Fibroblast of skin of right biceps (primary cell): ENCODE measurements around the gene CLPSL1.

Experiments
- DNase-seq: peaks from one replicate; pipeline ENCODE4 v3.0.0-alpha.2; 2013

The CLPSL1 gene

DNA sequence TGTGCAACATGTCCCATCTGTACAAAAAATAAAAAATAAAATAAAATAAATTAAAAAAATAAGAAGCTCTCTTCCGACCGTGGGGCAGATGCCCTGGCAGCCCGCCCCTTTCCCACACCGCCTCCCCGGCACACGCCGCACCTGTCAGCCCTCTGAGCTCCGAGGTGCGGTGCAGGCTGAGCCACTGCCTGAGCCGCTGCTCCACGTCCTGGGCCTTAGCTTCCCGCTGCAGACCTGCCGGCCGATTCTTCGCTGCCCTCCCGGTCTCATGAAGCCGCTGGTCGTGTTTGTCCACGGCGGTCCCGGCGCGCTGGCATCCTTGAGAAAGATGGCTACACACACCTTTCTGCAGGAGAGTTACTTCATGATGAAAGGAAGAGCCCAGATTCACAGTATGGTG lies 15.1 kb upstream of the CLPSL1 start:
- no peak for DNase-seq

DNA sequence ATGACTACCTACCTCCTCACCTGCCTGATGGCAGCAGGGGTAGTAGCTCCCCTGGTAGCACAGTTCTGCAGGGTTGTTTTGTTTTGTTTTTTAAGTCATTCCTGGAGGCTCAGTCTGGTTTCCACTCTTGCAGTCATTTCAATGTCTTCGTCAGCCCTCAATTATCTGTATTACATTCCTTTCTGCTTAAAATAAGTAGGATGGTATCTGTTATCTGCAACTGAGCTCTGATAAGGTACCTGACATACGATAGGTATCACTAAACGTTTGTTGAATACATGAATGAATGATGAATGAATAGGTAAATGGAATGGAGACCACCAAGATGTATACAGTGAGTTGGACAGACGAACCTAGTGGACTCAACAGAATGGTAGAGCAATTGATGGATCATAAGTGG lies 11.6 kb upstream of the CLPSL1 start:
- no peak for DNase-seq

DNA sequence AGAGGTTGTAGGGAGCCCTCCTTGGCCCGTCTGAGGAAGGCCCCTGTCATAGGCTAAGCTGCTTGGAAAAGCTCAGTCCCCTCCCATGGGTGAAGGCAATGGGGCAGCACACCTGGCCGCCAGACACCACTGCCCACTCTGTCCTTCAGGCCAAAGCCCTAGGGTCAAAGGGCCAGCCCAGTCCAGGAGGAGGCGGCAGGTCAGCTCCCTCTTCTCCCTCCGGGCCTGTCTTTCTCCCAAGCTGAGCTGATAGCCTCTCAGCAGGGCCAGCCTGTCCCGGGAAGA lies 9.5 kb upstream of the CLPSL1 start:
- no peak for DNase-seq

- no peak for DNase-seq
Measured at GRCh38 chr6:35774116-35774794, 6.6 kb upstream of the CLPSL1 start.

DNA sequence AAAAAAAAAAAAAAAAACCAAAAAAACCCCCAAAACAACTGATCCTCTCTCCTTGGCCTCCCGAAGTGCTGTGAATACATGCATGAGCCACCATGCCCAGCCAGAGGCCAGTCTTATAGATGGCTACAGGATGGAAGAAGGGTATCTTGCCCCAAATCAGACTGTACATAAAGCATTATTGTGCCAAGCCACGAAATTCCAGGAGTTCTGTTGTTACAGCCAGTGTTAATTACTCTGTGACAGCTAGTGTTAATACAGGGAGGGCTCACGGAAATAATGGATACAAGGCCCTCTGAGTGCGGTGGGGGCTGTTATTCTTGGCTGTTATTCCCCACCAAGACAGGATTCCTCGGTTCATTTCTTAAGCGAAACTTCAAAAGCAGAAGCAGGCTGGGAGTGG lies 5.8 kb upstream of the CLPSL1 start:
- DNase-seq = no peak

- DNase-seq = no peak
Measured at GRCh38 chr6:35776364-35777215, 4.2 kb upstream of the CLPSL1 start, which contains the start of gene CLPSL2. TSS of gene CLPSL2 (plus strand) at chr6:35776598. CDS start at chr6:35776619, 21 bp downstream.

GRCh38 chr6:35777356-35778102 lies 3.3 kb upstream of the CLPSL1 start:
- no peak for DNase-seq

DNA sequence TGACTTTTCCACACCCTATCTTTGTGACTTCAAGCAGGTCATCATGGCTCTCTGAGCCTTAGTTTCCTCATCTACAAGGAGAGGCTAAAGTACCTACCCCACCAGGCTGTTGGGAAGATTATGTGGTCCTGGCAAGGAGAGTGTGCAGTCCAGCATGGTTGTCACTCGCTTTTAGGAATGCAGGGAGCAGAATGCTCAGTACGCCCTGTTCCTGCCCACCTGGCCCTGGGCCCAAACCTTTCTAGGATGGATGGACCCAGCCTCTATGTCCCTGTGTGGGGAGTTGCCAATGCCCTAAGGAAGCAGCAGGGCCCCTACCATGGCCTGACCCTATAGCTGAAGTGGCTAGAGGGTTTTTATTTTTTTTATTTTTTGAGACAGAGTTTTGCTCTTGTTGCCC lies 2.4 kb upstream of the CLPSL1 start:
- no peak for DNase-seq

GRCh38 chr6:35781290-35781689 lies 471 bp downstream of the CLPSL1 start:
- no peak for DNase-seq

- DNase-seq = no peak
Measured at GRCh38 chr6:35782424-35782823, 1.6 kb downstream of the CLPSL1 start.

DNA sequence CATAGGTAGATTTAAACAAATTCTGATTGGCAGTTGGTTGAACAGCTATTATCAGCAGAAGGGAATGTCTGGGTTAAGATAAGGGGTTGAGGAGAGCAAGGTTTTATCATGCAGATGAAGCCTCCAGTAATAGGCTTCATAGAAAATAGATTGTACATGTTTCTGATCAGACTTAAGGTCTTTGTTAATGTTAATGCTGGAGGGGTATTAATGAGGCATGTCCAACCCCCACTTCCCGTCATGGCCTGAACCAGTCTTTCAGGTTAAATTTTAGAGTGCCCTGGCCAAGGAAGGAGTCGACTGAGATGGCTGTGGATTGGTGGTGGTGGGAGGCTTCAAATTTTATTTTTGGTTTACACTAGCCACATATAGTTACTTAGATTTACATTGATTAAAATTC lies 3.4 kb downstream of the CLPSL1 start:
- DNase-seq = no peak

DNA sequence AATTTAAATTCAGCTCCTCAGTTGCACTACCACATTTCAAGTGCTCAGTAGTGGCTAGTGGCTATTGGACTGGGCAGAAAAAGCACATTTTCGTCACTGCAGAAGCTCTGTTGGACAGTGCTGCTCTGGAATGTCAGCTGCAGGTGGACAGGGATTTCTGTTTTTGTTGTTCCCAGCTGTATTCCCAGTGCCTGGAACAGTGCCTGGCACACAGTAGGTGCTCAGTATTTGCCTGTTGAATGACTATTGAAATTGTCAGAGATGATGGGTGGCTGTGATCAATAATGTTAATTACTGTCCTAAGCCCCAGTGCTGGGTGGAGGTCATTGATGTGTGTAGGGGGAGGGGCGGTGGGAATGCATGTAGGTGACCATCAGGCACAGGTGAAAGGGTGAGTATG lies 5.5 kb downstream of the CLPSL1 start:
- DNase-seq = no peak

DNA sequence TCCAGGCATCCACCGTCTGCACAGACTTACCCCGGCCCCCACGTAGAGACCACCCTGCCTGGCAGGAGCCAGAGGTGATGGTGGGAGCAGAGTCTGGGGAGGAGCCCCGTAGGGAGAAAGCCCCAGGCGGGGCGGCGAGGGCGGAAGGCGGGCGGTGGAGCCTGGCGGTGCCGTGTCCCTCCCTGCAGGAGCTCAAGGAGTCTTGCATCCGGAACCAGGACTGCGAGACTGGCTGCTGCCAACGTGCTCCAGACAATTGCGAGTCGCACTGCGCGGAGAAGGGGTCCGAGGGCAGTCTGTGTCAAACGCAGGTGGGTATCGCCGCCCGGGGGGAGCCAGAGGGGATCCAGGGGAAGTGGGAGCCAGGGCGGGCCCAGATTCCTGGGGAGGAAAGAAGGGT lies 6.0 kb downstream of the CLPSL1 start:
- no peak for DNase-seq

- DNase-seq = no peak
Measured at GRCh38 chr6:35787266-35788218, 6.7 kb downstream of the CLPSL1 start.

- no peak for DNase-seq
Measured at GRCh38 chr6:35788423-35788982, 7.7 kb downstream of the CLPSL1 start.

DNA sequence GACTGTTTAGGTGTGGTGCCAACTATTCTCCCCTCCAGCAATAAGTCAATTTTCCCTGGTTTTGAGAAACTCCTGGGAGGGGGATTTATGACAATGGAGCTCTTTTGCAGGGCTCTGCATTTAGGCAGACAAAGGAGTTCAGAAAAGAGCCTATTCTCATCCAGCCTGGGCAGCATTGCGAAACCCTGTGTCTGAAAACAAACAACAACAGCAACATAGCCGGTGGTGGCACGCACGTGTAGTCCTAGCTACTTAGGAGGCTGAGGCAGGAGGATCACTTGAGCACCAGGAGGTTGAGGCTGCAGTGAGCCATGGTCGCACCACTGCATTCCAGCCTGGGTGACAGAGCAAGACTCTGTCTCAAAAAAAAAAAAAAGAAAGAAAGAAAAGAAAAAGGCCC lies 9.9 kb downstream of the CLPSL1 start:
- no peak for DNase-seq

- DNase-seq = no peak
Measured at GRCh38 chr6:35794536-35795452, 14.0 kb downstream of the CLPSL1 start.

DNA sequence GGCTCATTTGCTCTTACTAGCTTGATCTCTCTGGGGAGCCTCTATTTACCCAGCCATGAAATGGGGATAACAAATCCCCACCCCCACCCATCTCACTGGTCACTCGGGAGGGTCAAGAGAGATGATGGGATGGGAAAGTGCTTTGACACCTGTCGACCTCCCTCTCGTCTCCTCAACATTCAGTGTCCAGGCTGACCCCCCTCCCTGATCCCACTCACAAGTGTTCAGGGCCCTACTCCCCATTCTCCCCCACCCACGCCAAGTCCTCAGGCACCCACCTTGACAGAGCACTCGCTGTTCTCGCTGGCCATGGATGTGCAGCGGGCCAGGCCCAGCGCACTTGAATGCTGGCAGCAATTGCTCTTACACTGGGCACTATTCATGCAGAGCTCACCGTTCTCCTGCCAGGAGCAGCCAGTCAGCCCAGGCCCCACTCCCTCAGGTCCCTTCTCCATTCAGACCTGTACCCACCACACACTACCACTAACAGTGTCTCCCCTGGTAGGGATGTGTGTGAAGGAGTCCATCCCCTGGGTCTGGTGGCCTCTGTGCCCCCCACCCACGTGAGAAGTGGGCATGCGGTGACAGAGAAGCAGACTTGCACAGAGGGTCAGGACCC lies 14.7 kb downstream of the CLPSL1 start:
- no peak for DNase-seq

GRCh38 chr6:35796236-35796635 lies 15.4 kb downstream of the CLPSL1 start:
- no peak for DNase-seq

DNA sequence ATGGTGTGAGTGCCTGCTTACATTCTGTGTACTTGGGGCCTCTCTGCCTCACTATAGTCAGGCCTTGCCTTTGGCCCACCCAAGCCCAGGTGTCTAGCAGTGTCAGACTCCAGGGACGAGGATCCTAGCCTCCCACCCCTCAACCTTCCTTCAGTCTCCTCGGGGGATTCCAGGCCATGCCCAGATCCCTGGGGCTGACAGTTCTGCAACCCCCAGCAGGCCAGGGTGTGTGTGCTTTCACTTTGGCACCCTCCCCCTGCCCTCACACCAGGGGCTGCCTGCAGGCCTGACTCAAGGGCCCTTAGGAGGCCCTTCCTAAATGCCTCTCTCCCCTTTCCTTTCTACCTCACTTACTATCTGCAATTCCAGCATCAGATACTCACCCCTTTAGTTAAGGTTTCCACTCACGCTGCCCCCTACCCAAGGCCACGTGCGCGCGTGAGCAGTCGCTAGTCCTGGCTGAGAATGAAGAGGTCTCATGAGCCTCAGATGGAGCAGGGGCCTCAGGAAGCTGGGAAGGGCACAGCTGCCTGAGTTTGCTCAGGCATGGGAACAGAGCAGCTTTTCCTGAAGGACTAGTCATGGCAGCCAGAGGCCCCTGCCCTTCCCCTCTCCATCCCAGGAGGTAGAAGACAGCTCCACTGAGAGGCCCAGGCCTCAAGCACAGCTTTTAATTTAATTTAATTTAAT lies 17.2 kb downstream of the CLPSL1 start:
- no peak for DNase-seq
